CD14-positive monocyte (primary cell): Measurements from ENCODE around the gene ITGA6. TPM values are rescaled to one million over a fixed set of nuclear protein-coding genes. Genes with fewer than 3 reads are reported as not detected.

Source experiments
- DNase-seq, 3 donors: peaks; one replicate each; pipeline ENCODE4 v3.0.0-alpha.2; 2011 to 2022
- H2AFZ ChIP-seq: 2 replicates; pipeline ENCODE4 v1.6.0; 2012; ENCODE audit warnings: mild to moderate bottlenecking, low read depth, low read length, inconsistent platforms; ENCODE audit not compliant: insufficient read depth, poor library complexity, severe bottlenecking
- H3K27ac ChIP-seq, 2 donors: 1 replicate in 1 of 2; 2 replicates in 1 of 2; pipeline ENCODE4 v1.5.1; 2012 to 2013; ENCODE audit warnings: low read length in 2 of 2, control low read depth in 1 of 2, inconsistent platforms in 1 of 2, low read depth in 1 of 2, mild to moderate bottlenecking in 1 of 2
- H3K27me3 ChIP-seq, 2 donors: one replicate each; pipeline versions ENCODE4 v1.6.0 to v1.6.1; 2011 to 2013; ENCODE audit warnings: low read length in 2 of 2; ENCODE audit not compliant: control insufficient read depth in 2 of 2, insufficient read depth in 2 of 2
- H3K36me3 ChIP-seq, 2 donors: replicated peaks in 1 of 2; 1 replicate in 1 of 2; 2 replicates in 1 of 2; pipeline versions ENCODE4 v1.5.1 to v1.6.1; 2012 to 2013; ENCODE audit warnings: low read length in 2 of 2, control low read depth in 1 of 2, inconsistent platforms in 1 of 2, mild to moderate bottlenecking in 1 of 2; ENCODE audit not compliant: insufficient read depth in 2 of 2, control insufficient read depth in 1 of 2
- H3K4me1 ChIP-seq, 2 donors: 1 replicate in 1 of 2; 2 replicates in 1 of 2; pipeline versions ENCODE4 v1.5.1 to v1.6.1; 2012 to 2013; ENCODE audit warnings: low read length in 2 of 2, control low read depth in 1 of 2, inconsistent platforms in 1 of 2, mild to moderate bottlenecking in 1 of 2, moderate library complexity in 1 of 2; ENCODE audit not compliant: insufficient read depth in 2 of 2, control insufficient read depth in 1 of 2
- H3K4me2 ChIP-seq: replicated peaks from 2 replicates; pipeline ENCODE3; 2012; ENCODE audit warnings: low read length, moderate library complexity, mild to moderate bottlenecking; ENCODE audit not compliant: poor library complexity, severe bottlenecking; ENCODE audit errors: extremely low read depth
- H3K4me3 ChIP-seq, 3 experiments: fragments of 200-600 bp in 1 of 3; sonication (generic) in 1 of 3; replicated peaks in 1 of 3; 1 replicate in 2 of 3; 2 replicates in 1 of 3; pipeline ENCODE4 v1.5.1; 2011 to 2013; ENCODE audit warnings: low read length in 3 of 3, mild to moderate bottlenecking in 3 of 3, control low read depth in 2 of 3, low read depth in 2 of 3, inconsistent platforms in 1 of 3, moderate library complexity in 1 of 3
- H3K79me2 ChIP-seq: 2 replicates; pipeline ENCODE4 v1.6.0; 2012; ENCODE audit warnings: mild to moderate bottlenecking, control low read depth, inconsistent platforms, low read length, moderate library complexity; ENCODE audit not compliant: insufficient read depth
- H3K9ac ChIP-seq: 2 replicates; pipeline ENCODE4 v1.6.0; 2017; ENCODE audit warnings: low read length, mild to moderate bottlenecking; ENCODE audit not compliant: insufficient read depth, poor library complexity, severe bottlenecking
- H3K9me3 ChIP-seq, 2 donors: replicated peaks in 1 of 2; 1 replicate in 1 of 2; 2 replicates in 1 of 2; pipeline versions ENCODE4 v1.5.1 to v1.6.1; 2012 to 2013; ENCODE audit warnings: low read length in 2 of 2, control low read depth in 1 of 2; ENCODE audit not compliant: control insufficient read depth in 1 of 2, insufficient read depth in 1 of 2
- H4K20me1 ChIP-seq: 2 replicates; pipeline ENCODE4 v1.6.0; 2012; ENCODE audit warnings: mild to moderate bottlenecking, low read length, control low read depth, moderate library complexity; ENCODE audit not compliant: insufficient read depth
- H3K27ac Mint-ChIP-seq, 7 donors: one replicate each; pipeline ENCODE4 v1.8.0; 2020; ENCODE audit warnings: mild to moderate bottlenecking in 7 of 7, mixed read lengths in 7 of 7, moderate library complexity in 6 of 7, inconsistent platforms in 2 of 7
- H3K27me3 Mint-ChIP-seq, 3 donors: one replicate each; pipeline ENCODE4 v1.8.0; 2021 to 2022; ENCODE audit warnings: low read depth in 3 of 3, mild to moderate bottlenecking in 3 of 3, mixed read lengths in 3 of 3, moderate library complexity in 3 of 3, inconsistent platforms in 1 of 3
- H3K36me3 Mint-ChIP-seq, 2 donors: one replicate each; pipeline ENCODE4 v1.8.0; 2020; ENCODE audit warnings: mixed read lengths in 2 of 2, inconsistent platforms in 1 of 2, mild to moderate bottlenecking in 1 of 2
- H3K4me1 Mint-ChIP-seq: one replicate; pipeline ENCODE4 v1.8.0; 2020; ENCODE audit warnings: mild to moderate bottlenecking, mixed read lengths
- H3K4me3 Mint-ChIP-seq, 2 donors: one replicate each; pipeline ENCODE4 v1.8.0; 2020; ENCODE audit warnings: mild to moderate bottlenecking in 2 of 2, mixed read lengths in 2 of 2, moderate library complexity in 1 of 2
- H3K9me3 Mint-ChIP-seq, 7 donors: one replicate each; pipeline ENCODE4 v1.8.0; 2020 to 2022; ENCODE audit warnings: mixed read lengths in 7 of 7, mild to moderate bottlenecking in 6 of 7, moderate library complexity in 6 of 7, inconsistent platforms in 2 of 7
- WGBS: methylation state at CpG from one replicate; pipeline ENCODE4 v1.1.5; 2013; ENCODE audit warnings: missing lambda C conversion rate; ENCODE audit not compliant: insufficient coverage; 5-methylcytosine and 5-hydroxymethylcytosine counted together
- intact Hi-C, 2 donors: fragments of 100-400 bp; cut with micrococcal nuclease; formaldehyde crosslinking; loops; one replicate each; pipeline versions ENCODE4 v1.15.0 to v1.15.1; 2023
- polyA plus RNA-seq, 3 donors: library from polyadenylated mRNA; depleted of rRNA in 1 of 3; unstranded in 2 of 3; stranded (reverse) in 1 of 3; fragments of 300-500 nt in 2 of 3; fragments of >200 nt in 1 of 3; fragmentation: Illumina TruSeq in 2 of 3; gene quantifications; 1 replicate in 2 of 3; 2 replicates in 1 of 3; pipeline ENCODE4 v1.2.3, GENCODE V29; 2012 to 2021
- TF ChIP-seq, protein P1 (sequence below): fragments of 200-600 bp; IDR thresholded peaks from one replicate; pipeline ENCODE4 v1.8.0; 2022; ENCODE audit warnings: antibody characterized with exemption, mild to moderate bottlenecking

ITGA6 gene
- polyA plus RNA-seq, 3 donors: 0.01 to 0.36 (median 0.20) TPM

DNA sequence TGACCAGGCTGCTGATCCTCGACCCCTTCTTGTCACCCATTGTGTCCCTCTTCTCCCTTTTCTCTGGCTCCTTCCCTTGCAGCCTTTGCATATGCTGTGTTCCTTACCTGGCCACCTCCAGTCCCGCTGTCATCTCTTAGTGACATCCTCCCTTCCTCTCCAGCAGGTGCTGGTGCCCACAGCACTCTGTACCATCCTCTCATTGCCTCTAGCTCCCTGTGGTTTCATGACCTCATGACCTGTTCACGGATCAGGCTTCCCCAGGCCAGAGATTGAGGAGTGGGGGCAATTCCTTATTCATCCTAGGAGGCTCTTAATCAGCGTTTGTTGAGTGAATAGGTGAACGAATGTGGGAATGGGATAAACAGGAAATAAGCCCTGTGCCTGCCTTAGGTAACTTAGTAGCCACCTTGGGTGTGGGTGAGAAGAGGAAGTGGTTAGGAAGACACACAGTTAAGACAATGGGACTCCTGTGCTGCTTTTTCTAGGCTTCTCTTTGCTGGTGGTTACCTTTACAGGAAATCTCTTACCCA lies 35.5 kb downstream of the ITGA6 start:
- H3K4me1 ChIP-seq: peaks cover 35 to 44% of the 10 kb centered on the region in 2 donors
- intact Hi-C loops: loop anchor here in 1 of 2 donors (2.0 to 10.0 kb wide), 3 partner anchors 290 to 891 kb away; no protein-coding TSS in a partner anchor
- H3K79me2 ChIP-seq: no peaks in the 10 kb centered on the region
- Mint-ChIP-seq H3K27me3 (peaks cover 0 to 12% (median 1%) of the 10 kb centered on the region in 3 donors), H3K4me1 (peaks cover 51% of the 10 kb centered on the region), H3K4me3 (no peak overlapping the region), H3K36me3 (no peaks in the 10 kb centered on the region), H3K9me3 (no peaks in the 10 kb centered on the region), H3K27ac (no peak overlapping the region)
- TF ChIP-seq, protein P1, sequence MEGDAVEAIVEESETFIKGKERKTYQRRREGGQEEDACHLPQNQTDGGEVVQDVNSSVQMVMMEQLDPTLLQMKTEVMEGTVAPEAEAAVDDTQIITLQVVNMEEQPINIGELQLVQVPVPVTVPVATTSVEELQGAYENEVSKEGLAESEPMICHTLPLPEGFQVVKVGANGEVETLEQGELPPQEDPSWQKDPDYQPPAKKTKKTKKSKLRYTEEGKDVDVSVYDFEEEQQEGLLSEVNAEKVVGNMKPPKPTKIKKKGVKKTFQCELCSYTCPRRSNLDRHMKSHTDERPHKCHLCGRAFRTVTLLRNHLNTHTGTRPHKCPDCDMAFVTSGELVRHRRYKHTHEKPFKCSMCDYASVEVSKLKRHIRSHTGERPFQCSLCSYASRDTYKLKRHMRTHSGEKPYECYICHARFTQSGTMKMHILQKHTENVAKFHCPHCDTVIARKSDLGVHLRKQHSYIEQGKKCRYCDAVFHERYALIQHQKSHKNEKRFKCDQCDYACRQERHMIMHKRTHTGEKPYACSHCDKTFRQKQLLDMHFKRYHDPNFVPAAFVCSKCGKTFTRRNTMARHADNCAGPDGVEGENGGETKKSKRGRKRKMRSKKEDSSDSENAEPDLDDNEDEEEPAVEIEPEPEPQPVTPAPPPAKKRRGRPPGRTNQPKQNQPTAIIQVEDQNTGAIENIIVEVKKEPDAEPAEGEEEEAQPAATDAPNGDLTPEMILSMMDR: no peak
- H2AFZ ChIP-seq: no peak overlapping the region
- no peak overlapping the region for H3K27ac ChIP-seq
- H3K9ac ChIP-seq: no peak overlapping the region
- no peak overlapping the region for H3K4me2 ChIP-seq
- no peaks in the 10 kb centered on the region for H3K27me3 ChIP-seq
- no peaks in the 10 kb centered on the region for H3K36me3 ChIP-seq
- no peaks in the 10 kb centered on the region for H4K20me1 ChIP-seq
- no peak overlapping the region for H3K4me3 ChIP-seq
- peak in 2 of 3 donors; percentile 24 to 34 for DNase-seq
- no peaks in the 10 kb centered on the region for H3K9me3 ChIP-seq
- WGBS: 29% methylated on average over 5 of the region's 5 CpGs

DNA sequence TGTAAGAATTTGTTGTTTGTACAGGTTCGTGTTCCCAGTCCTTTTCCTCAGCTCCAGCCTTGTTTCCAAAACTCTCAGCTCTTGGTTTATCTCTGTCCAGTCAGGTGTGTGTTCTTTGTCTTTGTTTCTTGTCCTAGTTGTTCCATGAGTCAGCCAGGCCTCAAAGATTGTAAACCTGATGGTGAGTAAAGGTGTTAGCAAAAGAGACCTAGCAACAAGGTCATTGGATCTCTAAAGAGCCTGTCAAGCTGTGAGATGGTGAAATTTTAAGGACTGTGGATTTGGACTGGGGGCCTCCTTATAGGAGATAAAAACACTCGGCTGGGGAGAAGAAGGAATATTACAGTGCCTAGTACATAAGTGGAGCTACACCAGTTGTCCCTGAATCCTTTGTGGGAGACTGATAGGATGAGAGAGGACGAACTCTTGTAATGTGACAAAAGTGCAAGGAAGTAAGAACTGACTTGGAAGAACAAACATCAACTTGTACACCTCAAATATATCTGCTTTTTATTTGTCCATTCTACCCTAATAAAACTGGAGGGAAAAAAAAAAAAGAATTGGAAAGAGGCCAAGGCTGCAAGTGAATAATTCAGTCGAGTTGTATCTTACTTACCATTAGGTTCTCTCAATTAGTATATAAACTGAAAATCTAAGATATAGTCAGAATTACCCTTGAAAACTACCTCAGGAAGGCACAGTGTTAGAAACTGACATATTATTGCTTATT lies 37.2 kb downstream of the ITGA6 start:
- peaks cover 0 to 12% (median 1%) of the 10 kb centered on the region in 3 donors for H3K27me3 Mint-ChIP-seq
- 100% methylated on average over 1 of the region's 4 CpGs for WGBS
- no peak for DNase-seq
- no peaks in the 10 kb centered on the region for H3K27me3 ChIP-seq
- no peaks in the 10 kb centered on the region for H4K20me1 ChIP-seq
- H3K9me3 ChIP-seq: no peaks in the 10 kb centered on the region
- H3K36me3 ChIP-seq: no peaks in the 10 kb centered on the region
- H3K9me3 Mint-ChIP-seq: no peaks in the 10 kb centered on the region
- no peaks in the 10 kb centered on the region for H3K79me2 ChIP-seq
- H3K27ac ChIP-seq: no peak overlapping the region
- H3K9ac ChIP-seq: no peak overlapping the region
- no peak overlapping the region for H3K4me3 Mint-ChIP-seq
- H3K4me2 ChIP-seq: no peak overlapping the region
- H3K4me1 Mint-ChIP-seq: peaks cover 44% of the 10 kb centered on the region
- TF ChIP-seq, protein P1: no peak
- H3K4me3 ChIP-seq: no peak overlapping the region
- no peaks in the 10 kb centered on the region for H3K36me3 Mint-ChIP-seq
- H3K27ac Mint-ChIP-seq: no peak overlapping the region
- peaks cover 35 to 44% of the 10 kb centered on the region in 2 donors for H3K4me1 ChIP-seq
- no peak overlapping the region for H2AFZ ChIP-seq
- intact Hi-C loops: loop anchor here (2.0 to 10.0 kb wide), 3 partner anchors 296 to 892 kb away; no protein-coding TSS in a partner anchor
